Measurements from ENCODE around the gene OGFOD1. TPM values are rescaled to one million over a fixed set of nuclear protein-coding genes. Genes with fewer than 3 reads are reported as not detected.

The OGFOD1 gene
- total and polyA plus RNA-seq, 2 experiments from 2014 or later = 74.5 to 76.3 TPM

DNA sequence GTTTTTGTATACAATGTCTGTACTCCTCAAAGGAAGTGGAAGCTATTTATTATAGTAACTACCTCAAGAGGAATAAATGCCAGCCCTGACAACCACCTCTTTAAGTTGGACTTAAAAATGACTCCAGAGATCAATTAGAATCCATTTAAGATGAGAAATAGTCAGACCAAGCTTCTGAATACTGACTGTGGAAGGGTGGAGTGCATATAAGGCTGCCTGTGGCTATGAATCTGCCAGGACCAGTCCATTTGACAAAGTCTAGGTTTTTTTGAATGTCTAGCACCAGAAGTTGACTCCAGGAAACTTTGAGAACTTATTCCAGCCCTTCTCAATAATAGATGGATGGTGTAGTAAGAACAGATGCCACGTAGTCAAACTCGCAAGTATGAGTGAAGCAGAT lies 15.0 kb downstream of the OGFOD1 start (continued):
- TF ChIP-seq ZNF114 (CRISPR knock-in tag; IDR thresholded peaks at IDR 0.05) = no peak
- no peak for TF ChIP-seq POLR2AphosphoS5 (IDR thresholded peaks at IDR 0.05; ENCODE audit: low read depth)

DNA sequence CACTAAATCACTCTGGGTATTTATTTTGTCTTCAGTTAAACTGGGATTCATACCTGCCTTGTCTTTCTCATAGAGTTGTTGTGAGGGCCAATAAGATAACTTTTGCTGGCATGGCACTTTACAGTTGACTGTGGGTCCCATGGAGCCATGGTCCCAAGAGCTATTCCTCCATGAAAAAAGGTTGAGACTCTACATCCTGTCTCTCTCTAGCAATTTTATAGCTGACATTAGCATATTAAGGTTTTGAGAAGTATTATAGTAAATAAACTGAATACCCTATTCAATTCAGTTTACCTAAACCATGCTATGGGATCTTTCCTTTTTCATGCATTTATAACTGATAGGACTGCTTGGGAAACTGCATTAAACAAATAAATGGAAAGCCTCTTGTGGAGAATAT lies 17.4 kb downstream of the OGFOD1 start:
- no peaks in the 10 kb centered on the region for H3K9me3 Mint-ChIP-seq

More for the DNA sequence above, 17.4 kb downstream of the OGFOD1 start:
- Histone ChIP-seq H3K4me2 (no peak overlapping the region), H3F3A (replicated peaks; ENCODE audit: low read depth) (0 out of 2 replicates have a peak, but pooled peaks cover 4% of the 10 kb centered on the region), H3K4me3 (no peak overlapping the region), H3K4me1 (ENCODE audit: insufficient read depth) (no peaks in the 10 kb centered on the region), H4K20me1 (replicated peaks; ENCODE audit: insufficient read depth) (peaks cover 12% of the 10 kb centered on the region), H3K27me3 (ENCODE audit: insufficient read depth) (no peaks in the 10 kb centered on the region), H2AFZ (no peak overlapping the region), H3K36me3 (ENCODE audit: insufficient read depth) (peaks cover 87% of the 10 kb centered on the region), H3K27ac (ENCODE audit: low read depth) (no peak overlapping the region), H3K9me2 (ENCODE audit: insufficient read depth) (no peaks in the 10 kb centered on the region), H3K79me2 (replicated peaks; ENCODE audit: insufficient read depth) (no peaks in the 10 kb centered on the region)
- Mint-ChIP-seq H3K27ac (no peak overlapping the region), H3K36me3 (ENCODE audit: low read depth) (peaks cover 91% of the 10 kb centered on the region), H3K4me3 (no peak overlapping the region), H3K4me1 (no peaks in the 10 kb centered on the region), H3K27me3 (ENCODE audit: insufficient read depth, low read depth, poor library complexity) (no peaks in the 10 kb centered on the region)
- no peak for ATAC-seq
- TF ChIP-seq, protein P1, sequence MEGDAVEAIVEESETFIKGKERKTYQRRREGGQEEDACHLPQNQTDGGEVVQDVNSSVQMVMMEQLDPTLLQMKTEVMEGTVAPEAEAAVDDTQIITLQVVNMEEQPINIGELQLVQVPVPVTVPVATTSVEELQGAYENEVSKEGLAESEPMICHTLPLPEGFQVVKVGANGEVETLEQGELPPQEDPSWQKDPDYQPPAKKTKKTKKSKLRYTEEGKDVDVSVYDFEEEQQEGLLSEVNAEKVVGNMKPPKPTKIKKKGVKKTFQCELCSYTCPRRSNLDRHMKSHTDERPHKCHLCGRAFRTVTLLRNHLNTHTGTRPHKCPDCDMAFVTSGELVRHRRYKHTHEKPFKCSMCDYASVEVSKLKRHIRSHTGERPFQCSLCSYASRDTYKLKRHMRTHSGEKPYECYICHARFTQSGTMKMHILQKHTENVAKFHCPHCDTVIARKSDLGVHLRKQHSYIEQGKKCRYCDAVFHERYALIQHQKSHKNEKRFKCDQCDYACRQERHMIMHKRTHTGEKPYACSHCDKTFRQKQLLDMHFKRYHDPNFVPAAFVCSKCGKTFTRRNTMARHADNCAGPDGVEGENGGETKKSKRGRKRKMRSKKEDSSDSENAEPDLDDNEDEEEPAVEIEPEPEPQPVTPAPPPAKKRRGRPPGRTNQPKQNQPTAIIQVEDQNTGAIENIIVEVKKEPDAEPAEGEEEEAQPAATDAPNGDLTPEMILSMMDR (conservative IDR thresholded peaks at IDR 0.05; ENCODE audit: low read depth in 2 of 2) = no peak
- no peak for TF ChIP-seq JUNB (IDR thresholded peaks at IDR 0.05; ENCODE audit: unreplicated experiment)
- TF ChIP-seq, protein P2, sequence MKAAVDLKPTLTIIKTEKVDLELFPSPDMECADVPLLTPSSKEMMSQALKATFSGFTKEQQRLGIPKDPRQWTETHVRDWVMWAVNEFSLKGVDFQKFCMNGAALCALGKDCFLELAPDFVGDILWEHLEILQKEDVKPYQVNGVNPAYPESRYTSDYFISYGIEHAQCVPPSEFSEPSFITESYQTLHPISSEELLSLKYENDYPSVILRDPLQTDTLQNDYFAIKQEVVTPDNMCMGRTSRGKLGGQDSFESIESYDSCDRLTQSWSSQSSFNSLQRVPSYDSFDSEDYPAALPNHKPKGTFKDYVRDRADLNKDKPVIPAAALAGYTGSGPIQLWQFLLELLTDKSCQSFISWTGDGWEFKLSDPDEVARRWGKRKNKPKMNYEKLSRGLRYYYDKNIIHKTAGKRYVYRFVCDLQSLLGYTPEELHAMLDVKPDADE (IDR thresholded peaks at IDR 0.05) = no peak
- no peak for TF ChIP-seq EZH2phosphoT487 (IDR thresholded peaks at IDR 0.05; ENCODE audit: unreplicated experiment)
- TF ChIP-seq ZNF114 (CRISPR knock-in tag; IDR thresholded peaks at IDR 0.05) = no peak
- no peak for TF ChIP-seq STAT1 (IDR thresholded peaks at IDR 0.05; ENCODE audit: unreplicated experiment)
- TF ChIP-seq, protein P3, sequence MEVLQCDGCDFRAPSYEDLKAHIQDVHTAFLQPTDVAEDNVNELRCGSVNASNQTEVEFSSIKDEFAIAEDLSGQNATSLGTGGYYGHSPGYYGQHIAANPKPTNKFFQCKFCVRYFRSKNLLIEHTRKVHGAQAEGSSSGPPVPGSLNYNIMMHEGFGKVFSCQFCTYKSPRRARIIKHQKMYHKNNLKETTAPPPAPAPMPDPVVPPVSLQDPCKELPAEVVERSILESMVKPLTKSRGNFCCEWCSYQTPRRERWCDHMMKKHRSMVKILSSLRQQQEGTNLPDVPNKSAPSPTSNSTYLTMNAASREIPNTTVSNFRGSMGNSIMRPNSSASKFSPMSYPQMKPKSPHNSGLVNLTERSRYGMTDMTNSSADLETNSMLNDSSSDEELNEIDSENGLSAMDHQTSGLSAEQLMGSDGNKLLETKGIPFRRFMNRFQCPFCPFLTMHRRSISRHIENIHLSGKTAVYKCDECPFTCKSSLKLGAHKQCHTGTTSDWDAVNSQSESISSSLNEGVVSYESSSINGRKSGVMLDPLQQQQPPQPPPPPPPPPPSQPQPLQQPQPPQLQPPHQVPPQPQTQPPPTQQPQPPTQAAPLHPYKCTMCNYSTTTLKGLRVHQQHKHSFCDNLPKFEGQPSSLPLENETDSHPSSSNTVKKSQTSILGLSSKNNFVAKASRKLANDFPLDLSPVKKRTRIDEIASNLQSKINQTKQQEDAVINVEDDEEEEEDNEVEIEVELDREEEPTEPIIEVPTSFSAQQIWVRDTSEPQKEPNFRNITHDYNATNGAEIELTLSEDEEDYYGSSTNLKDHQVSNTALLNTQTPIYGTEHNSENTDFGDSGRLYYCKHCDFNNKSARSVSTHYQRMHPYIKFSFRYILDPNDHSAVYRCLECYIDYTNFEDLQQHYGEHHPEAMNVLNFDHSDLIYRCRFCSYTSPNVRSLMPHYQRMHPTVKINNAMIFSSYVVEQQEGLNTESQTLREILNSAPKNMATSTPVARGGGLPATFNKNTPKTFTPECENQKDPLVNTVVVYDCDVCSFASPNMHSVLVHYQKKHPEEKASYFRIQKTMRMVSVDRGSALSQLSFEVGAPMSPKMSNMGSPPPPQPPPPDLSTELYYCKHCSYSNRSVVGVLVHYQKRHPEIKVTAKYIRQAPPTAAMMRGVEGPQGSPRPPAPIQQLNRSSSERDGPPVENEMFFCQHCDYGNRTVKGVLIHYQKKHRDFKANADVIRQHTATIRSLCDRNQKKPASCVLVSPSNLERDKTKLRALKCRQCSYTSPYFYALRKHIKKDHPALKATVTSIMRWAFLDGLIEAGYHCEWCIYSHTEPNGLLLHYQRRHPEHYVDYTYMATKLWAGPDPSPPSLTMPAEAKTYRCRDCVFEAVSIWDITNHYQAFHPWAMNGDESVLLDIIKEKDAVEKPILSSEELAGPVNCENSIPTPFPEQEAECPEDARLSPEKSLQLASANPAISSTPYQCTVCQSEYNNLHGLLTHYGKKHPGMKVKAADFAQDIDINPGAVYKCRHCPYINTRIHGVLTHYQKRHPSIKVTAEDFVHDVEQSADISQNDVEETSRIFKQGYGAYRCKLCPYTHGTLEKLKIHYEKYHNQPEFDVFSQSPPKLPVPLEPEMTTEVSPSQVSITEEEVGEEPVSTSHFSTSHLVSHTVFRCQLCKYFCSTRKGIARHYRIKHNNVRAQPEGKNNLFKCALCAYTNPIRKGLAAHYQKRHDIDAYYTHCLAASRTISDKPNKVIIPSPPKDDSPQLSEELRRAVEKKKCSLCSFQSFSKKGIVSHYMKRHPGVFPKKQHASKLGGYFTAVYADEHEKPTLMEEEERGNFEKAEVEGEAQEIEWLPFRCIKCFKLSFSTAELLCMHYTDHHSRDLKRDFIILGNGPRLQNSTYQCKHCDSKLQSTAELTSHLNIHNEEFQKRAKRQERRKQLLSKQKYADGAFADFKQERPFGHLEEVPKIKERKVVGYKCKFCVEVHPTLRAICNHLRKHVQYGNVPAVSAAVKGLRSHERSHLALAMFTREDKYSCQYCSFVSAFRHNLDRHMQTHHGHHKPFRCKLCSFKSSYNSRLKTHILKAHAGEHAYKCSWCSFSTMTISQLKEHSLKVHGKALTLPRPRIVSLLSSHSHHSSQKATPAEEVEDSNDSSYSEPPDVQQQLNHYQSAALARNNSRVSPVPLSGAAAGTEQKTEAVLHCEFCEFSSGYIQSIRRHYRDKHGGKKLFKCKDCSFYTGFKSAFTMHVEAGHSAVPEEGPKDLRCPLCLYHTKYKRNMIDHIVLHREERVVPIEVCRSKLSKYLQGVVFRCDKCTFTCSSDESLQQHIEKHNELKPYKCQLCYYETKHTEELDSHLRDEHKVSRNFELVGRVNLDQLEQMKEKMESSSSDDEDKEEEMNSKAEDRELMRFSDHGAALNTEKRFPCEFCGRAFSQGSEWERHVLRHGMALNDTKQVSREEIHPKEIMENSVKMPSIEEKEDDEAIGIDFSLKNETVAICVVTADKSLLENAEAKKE (CRISPR knock-in tag; IDR thresholded peaks at IDR 0.05) = no peak
- no peak for TF ChIP-seq EZH2 (IDR thresholded peaks at IDR 0.05; ENCODE audit: low read depth, unreplicated experiment)
- TF ChIP-seq NANOG (IDR thresholded peaks at IDR 0.05; ENCODE audit: borderline replicate concordance) = no peak
- TF ChIP-seq CREB1 (CRISPR knock-in tag; IDR thresholded peaks at IDR 0.05; ENCODE audit: low read depth) = no peak
- TF ChIP-seq ZNF331 (CRISPR knock-in tag; IDR thresholded peaks at IDR 0.05; ENCODE audit: low read depth) = no peak
- DNase-seq (ENCODE audit: low spot score) = no peak
